Gastrocnemius medialis (tissue), 4 donors: ENCODE results near the gene C7orf57. TPM values are rescaled to one million over a fixed set of nuclear protein-coding genes. Genes with fewer than 3 reads are reported as not detected.
"Not testable (repeated sequence)": the region's sequence is repeated elsewhere in the genome, so short reads cannot be mapped to it uniquely, and the experiment has no call there.

Source experiments
- ATAC-seq, 2 donors: fragments of 150-250 bp; one replicate each; pipeline ENCODE4 v1.9.1; 2016
- DNase-seq, 2 donors: peaks; one replicate each; pipeline ENCODE4 v3.0.0-alpha.2; 2019
- H3K27ac ChIP-seq, 4 donors: fragments of 200-600 bp; sonication (generic); 1 replicate in 1 of 4; 2 replicates in 3 of 4; pipeline ENCODE4 v1.5.1; 2016 to 2018; ENCODE audit warnings: mild to moderate bottlenecking in 2 of 4, moderate library complexity in 1 of 4
- H3K27me3 ChIP-seq, 3 donors: fragments of 200-600 bp; sonication (generic) in 2 of 3; 1 replicate in 1 of 3; 2 replicates in 2 of 3; pipeline versions ENCODE4 v1.5.1 to v1.6.0; 2016 to 2019; ENCODE audit warnings: mild to moderate bottlenecking in 1 of 3, moderate library complexity in 1 of 3
- H3K36me3 ChIP-seq, 2 donors: fragments of 200-600 bp; sonication (generic) in 1 of 2; one replicate each; pipeline ENCODE4 v1.5.1; 2017 to 2018
- H3K4me1 ChIP-seq, 2 donors: fragments of 200-600 bp; sonication (generic) in 1 of 2; one replicate each; pipeline ENCODE4 v1.5.1; 2016 to 2017; ENCODE audit warnings: mild to moderate bottlenecking in 2 of 2
- H3K4me3 ChIP-seq, 4 donors: fragments of 200-600 bp; sonication (generic) in 3 of 4; 1 replicate in 1 of 4; 2 replicates in 3 of 4; pipeline ENCODE4 v1.5.1; 2016 to 2019; ENCODE audit warnings: mild to moderate bottlenecking in 2 of 4
- H3K9me3 ChIP-seq, 3 donors: fragments of 200-600 bp; sonication (generic) in 2 of 3; 1 replicate in 1 of 3; 2 replicates in 2 of 3; pipeline ENCODE4 v1.5.1; 2016 to 2019
- CTCF ChIP-seq, 5 experiments: fragments of 450-650 bp in 3 of 5; fragments of 200-600 bp in 2 of 5; sonication (generic) in 2 of 5; IDR thresholded peaks in 4 of 5; conservative IDR thresholded peaks in 1 of 5; 1 replicate in 4 of 5; 2 replicates in 1 of 5; pipeline ENCODE4 v1.5.1; 2016 to 2019; ENCODE audit warnings: antibody characterized with exemption in 5 of 5, mild to moderate bottlenecking in 3 of 5, moderate library complexity in 3 of 5
- POLR2A ChIP-seq, 2 donors: fragments of 450-650 bp; IDR thresholded peaks; one replicate each; pipeline ENCODE4 v1.6.1; 2017; ENCODE audit warnings: antibody characterized with exemption in 2 of 2, mild to moderate bottlenecking in 2 of 2, moderate library complexity in 2 of 2
- in situ Hi-C, 4 donors: fragments of 200-750 bp; cut with MboI; loops; one replicate each; pipeline versions ENCODE4 v1.15.0 to v1.8.0; 2017; ENCODE audit warnings: low sequenced_read_pairs in 4 of 4
- intact Hi-C: fragments of 100-400 bp; cut with DNase I; formaldehyde crosslinking; loops from one replicate; pipeline ENCODE4 v1.15.1; 2023; ENCODE audit warnings: low total_unique reads
- total RNA-seq, 4 donors: library from RNA; depleted of rRNA; stranded (reverse); fragments of >200 nt; gene quantifications; one replicate each; pipeline versions ENCODE4 v1.1.0 to v1.2.3, GENCODE V29; 2016

C7orf57 gene
- total RNA-seq, 4 donors from 2014 or later, result not detected

DNA sequence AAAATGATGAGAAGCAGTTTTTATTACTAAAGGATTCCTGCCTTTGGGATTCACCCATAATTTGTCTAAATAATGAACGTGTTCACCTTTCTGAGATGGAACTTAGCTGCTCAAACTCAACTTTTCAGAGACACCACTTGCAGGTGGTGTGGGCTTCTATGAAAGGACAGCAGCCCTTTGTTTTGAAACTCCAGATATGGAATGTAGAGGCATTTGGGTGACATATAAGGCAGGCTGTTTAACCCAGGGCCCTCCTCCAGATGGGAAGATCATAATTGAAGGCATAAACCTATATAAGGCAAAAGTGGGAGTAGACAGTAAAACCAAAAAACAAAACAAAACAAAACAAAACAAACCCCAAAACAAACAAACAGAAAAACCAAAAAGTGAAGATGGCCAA is 44.1 kb upstream of the C7orf57 start:
- Histone ChIP-seq H3K27ac (peak overlapping the region in 1 of 4 donors; percentile 15), H3K36me3 (no peaks in the 10 kb centered on the region), H3K4me3 (peak overlapping the region in 1 of 4 donors; percentile 67), H3K9me3 (no peaks in the 10 kb centered on the region), H3K4me1 (no peaks in the 10 kb centered on the region), H3K27me3 (peaks cover 0 to 2% (median 0%) of the 10 kb centered on the region in 3 donors)
- ATAC-seq (no peak), DNase-seq (no peak)
- in situ Hi-C loops (loop anchor here in 2 of 4 donors (5.0 kb wide), 1 partner anchor 116 kb away; no protein-coding TSS in a partner anchor), intact Hi-C loops (loop anchor here (1.0 kb wide), 1 partner anchor 119 kb away; no protein-coding TSS in a partner anchor)
- TF ChIP-seq CTCF (IDR thresholded peaks at IDR 0.05 in 4 of 5, conservative IDR thresholded peaks at IDR 0.05 in 1 of 5) (no peak), POLR2A (IDR thresholded peaks at IDR 0.05) (no peak)

- peak; percentile 58 to 64 for DNase-seq
- H3K9me3 ChIP-seq, result no peaks in the 10 kb centered on the region
- peaks cover 0 to 2% (median 0%) of the 10 kb centered on the region in 3 donors for H3K27me3 ChIP-seq
- H3K4me1 ChIP-seq, result no peaks in the 10 kb centered on the region
- peak overlapping the region; percentile 38 to 67 (median 48) for H3K4me3 ChIP-seq
- peak; percentile 63 to 75 for ATAC-seq
- TF ChIP-seq CTCF (IDR thresholded peaks at IDR 0.05 in 4 of 5, conservative IDR thresholded peaks at IDR 0.05 in 1 of 5), result peak; percentile 18 to 61 (median 49)
- no peak for TF ChIP-seq POLR2A (IDR thresholded peaks at IDR 0.05)
- H3K27ac ChIP-seq, result peak overlapping the region in 1 of 4 donors; percentile 15
- H3K36me3 ChIP-seq, result no peaks in the 10 kb centered on the region
- in situ Hi-C loops, result loop anchor here in 2 of 4 donors (5.0 kb wide), 1 partner anchor 115 kb away; no protein-coding TSS in a partner anchor
- intact Hi-C loops, result loop anchor here (1.0 kb wide), 1 partner anchor 118 kb away; no protein-coding TSS in a partner anchor
Measured at GRCh38 chr7:47991741-47992311, 43.5 kb upstream of the C7orf57 start.

DNA sequence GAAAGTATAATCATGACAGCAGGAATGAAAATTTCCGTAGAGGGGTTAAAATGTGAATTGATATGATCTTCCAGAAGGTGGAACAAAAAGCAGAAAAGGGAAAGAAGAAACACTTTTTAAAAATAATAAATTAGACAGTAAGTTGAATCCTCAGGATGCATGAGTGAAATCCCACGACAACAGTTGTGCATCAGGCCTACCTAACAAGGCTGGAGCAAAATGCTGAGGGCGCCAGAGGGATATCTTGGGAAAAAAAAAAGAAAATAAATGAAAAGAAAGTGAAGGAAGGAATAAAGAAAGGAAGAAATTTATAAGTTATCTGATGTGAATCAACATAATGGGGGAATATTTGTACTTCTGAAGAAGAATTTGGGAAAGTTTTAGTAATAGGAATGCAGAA is 42.9 kb upstream of the C7orf57 start:
- Histone ChIP-seq H3K27ac (peak overlapping the region in 1 of 4 donors; percentile 15), H3K4me3 (peak overlapping the region in 3 of 4 donors; percentile 38 to 67 (median 48)), H3K4me1 (no peaks in the 10 kb centered on the region), H3K27me3 (peaks cover 0 to 2% (median 0%) of the 10 kb centered on the region in 3 donors), H3K36me3 (no peaks in the 10 kb centered on the region), H3K9me3 (no peaks in the 10 kb centered on the region)
- no peak for DNase-seq
- in situ Hi-C loops (loop anchor here in 2 of 4 donors (5.0 kb wide), 1 partner anchor 115 kb away; no protein-coding TSS in a partner anchor), intact Hi-C loops (no loop called here)
- no peak for ATAC-seq
- no peak for TF ChIP-seq POLR2A (IDR thresholded peaks at IDR 0.05)
- no peak for TF ChIP-seq CTCF (IDR thresholded peaks at IDR 0.05 in 4 of 5, conservative IDR thresholded peaks at IDR 0.05 in 1 of 5)

GRCh38 chr7:47999413-47999812 is 35.9 kb upstream of the C7orf57 start:
- no peak for TF ChIP-seq CTCF (IDR thresholded peaks at IDR 0.05 in 4 of 5, conservative IDR thresholded peaks at IDR 0.05 in 1 of 5)
- no peak for TF ChIP-seq POLR2A (IDR thresholded peaks at IDR 0.05)
- H3K4me1 ChIP-seq, result no peaks in the 10 kb centered on the region
- H3K36me3 ChIP-seq, result no peaks in the 10 kb centered on the region
- no peaks in the 10 kb centered on the region for H3K9me3 ChIP-seq
- DNase-seq (no peak), ATAC-seq (no peak)
- in situ Hi-C loops, result no loop called here
- H3K27ac ChIP-seq, result no peak overlapping the region
- intact Hi-C loops, result no loop called here
- H3K4me3 ChIP-seq, result no peak overlapping the region
- H3K27me3 ChIP-seq, result no peaks in the 10 kb centered on the region

- DNase-seq, in situ Hi-C loops, H3K4me1 ChIP-seq, H3K27ac ChIP-seq, ATAC-seq, H3K9me3 ChIP-seq, H3K4me3 ChIP-seq, H3K27me3 ChIP-seq, intact Hi-C loops, H3K36me3 ChIP-seq: not testable (repeated sequence)
Measured at GRCh38 chr7:48000164-48000563, 35.2 kb upstream of the C7orf57 start.
